CD4-positive, alpha-beta T cell treated with Interleukin-17A for 1 hour (primary cell): Measurements from ENCODE around the gene SPIN1.
"Not testable (repeated sequence)": the region's sequence is repeated elsewhere in the genome, so short reads cannot be mapped to it uniquely, and the experiment has no call there.

Source experiments
- DNase-seq: peaks from one replicate; pipeline ENCODE4 v3.0.0-alpha.2; 2020

SPIN1 gene

GRCh38 chr9:88388203-88388885 is at the start of gene SPIN1:
Gene SPIN1 (plus strand): TSS chr9:88388444. CDS start chr9:88426540, 38,096 bp downstream.
- DNase-seq: peak; percentile 86

- DNase-seq: no peak
Observed at GRCh38 chr9:88339317-88339716, 48.9 kb upstream of the SPIN1 start.

- no peak for DNase-seq
Observed at GRCh38 chr9:88342246-88342645, 46.0 kb upstream of the SPIN1 start.

- no peak for DNase-seq
Observed at GRCh38 chr9:88344013-88344412, 44.2 kb upstream of the SPIN1 start.

GRCh38 chr9:88350354-88350753 is 37.9 kb upstream of the SPIN1 start:
- DNase-seq: not testable (repeated sequence)

- no peak for DNase-seq
Observed at GRCh38 chr9:88355166-88355565, 33.1 kb upstream of the SPIN1 start.

- not testable (repeated sequence) for DNase-seq
Observed at GRCh38 chr9:88357250-88357649, 31.0 kb upstream of the SPIN1 start.

- no peak for DNase-seq
Observed at GRCh38 chr9:88358723-88359122, 29.5 kb upstream of the SPIN1 start.

GRCh38 chr9:88359974-88360373 is 28.3 kb upstream of the SPIN1 start:
- no peak for DNase-seq

GRCh38 chr9:88362681-88363080 is 25.6 kb upstream of the SPIN1 start:
- no peak for DNase-seq

- DNase-seq: no peak
Observed at GRCh38 chr9:88363661-88364060, 24.6 kb upstream of the SPIN1 start.

- DNase-seq: no peak
Observed at GRCh38 chr9:88364706-88365105, 23.5 kb upstream of the SPIN1 start.

GRCh38 chr9:88370346-88370745 is 17.9 kb upstream of the SPIN1 start:
- no peak for DNase-seq

GRCh38 chr9:88372103-88372654 is 16.1 kb upstream of the SPIN1 start:
- DNase-seq: no peak

GRCh38 chr9:88373045-88373444 is 15.2 kb upstream of the SPIN1 start:
- no peak for DNase-seq

- DNase-seq: no peak
Observed at GRCh38 chr9:88378317-88378716, 9.9 kb upstream of the SPIN1 start.

- no peak for DNase-seq
Observed at GRCh38 chr9:88379352-88379751, 8.9 kb upstream of the SPIN1 start.

- DNase-seq: no peak
Observed at GRCh38 chr9:88380118-88380517, 8.1 kb upstream of the SPIN1 start.

- not testable (repeated sequence) for DNase-seq
Observed at GRCh38 chr9:88381322-88381721, 6.9 kb upstream of the SPIN1 start.

GRCh38 chr9:88383176-88383575 is 5.1 kb upstream of the SPIN1 start:
- DNase-seq: no peak

GRCh38 chr9:88386137-88386536 is 2.1 kb upstream of the SPIN1 start:
- DNase-seq: not testable (repeated sequence)

- peak; percentile 5 for DNase-seq
Observed at GRCh38 chr9:88387036-88387551, 1.1 kb upstream of the SPIN1 start.

GRCh38 chr9:88387552-88388202 is 567 bp upstream of the SPIN1 start:
- DNase-seq: peak; percentile 52
